GM18868 (cell line): ENCODE results near the gene AMIGO3.
"Not testable (repeated sequence)": the region's sequence is repeated elsewhere in the genome, so short reads cannot be mapped to it uniquely, and the experiment has no call there.

Experiments
- ATAC-seq: cut with Tn5 transposase; IDR thresholded peaks from one replicate; pipeline ENCODE4 v1.9.1; 2021; ENCODE audit warnings: mild to moderate bottlenecking, moderate library complexity; ENCODE audit not compliant: unreplicated experiment

Gene AMIGO3

DNA sequence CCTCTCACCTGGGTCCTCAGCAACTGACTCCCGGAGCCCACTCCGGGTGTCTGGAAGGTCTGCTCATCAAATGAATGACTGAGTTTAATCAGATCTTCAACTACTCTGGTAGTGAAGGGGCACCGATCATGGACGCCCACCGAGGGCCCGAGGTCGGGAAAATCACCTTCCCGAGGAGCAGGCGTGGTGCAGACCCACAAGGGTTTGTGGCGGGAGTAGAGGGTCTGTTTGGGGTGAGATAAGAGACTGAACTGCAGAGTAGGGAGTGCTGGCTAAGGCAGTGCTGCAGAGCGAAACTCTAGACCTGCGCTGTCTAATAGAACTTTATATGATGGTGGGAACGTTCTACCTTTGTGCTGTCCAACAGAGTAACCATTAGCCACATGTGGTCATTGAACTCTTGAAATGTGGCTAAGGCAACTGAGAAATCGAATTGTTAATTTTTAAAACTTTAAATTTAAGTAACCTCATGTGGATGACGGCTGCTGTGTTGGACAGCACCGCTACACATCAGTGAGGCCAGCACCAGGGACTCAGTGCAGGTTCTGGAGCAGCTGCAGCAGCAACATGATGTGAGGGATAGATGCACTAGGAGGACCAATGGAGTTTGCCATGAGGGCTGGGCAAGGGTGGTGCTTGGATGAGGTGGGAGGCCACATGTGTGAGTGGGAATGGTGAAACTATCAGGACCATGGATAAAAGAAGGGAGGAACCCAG lies 29.4 kb downstream of the AMIGO3 start:
- peak; percentile 5 for ATAC-seq

DNA sequence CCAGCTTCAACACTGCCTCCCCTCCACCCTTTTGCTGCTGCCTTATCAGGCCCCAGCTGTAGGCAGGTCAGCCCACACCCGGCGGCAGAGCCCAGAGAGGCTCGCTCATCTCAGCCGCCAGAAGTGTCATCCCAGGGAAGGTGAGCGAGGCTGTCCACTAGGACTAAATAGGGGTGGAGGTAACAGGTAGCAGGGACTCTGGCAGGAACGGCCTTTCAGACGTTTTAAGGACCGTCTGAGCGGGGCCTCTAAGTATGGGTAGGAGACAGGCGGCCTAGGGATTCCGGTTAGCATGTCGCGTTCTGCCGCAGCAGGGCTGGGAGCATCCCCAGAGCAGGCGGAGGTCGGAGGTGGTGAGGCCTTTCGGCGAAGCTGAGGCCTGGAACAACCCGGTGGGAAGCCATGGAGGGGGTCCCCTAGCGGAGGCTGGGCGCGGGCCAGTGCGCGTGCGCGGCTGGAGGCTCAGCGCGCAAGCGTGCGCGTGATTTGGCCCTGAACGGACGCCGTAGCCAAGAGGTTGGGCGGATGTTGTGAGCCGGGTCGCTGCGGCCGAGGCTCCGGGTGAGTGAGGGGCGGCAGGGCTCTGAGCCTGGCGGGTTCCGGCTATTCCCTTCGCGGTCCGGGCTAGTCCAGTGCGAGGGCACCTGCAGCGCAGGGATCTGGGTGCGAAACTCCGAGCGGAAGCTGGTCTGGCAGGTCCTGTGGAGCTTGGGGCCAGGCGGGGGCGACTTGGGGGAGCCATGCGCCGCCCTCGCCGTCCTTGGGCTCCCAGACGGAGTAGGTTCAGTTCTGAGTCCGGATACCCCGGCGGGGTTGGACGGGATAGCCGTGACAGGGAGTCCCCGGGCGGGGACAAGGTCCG lies 30.2 kb downstream of the AMIGO3 start, which contains the start of the genes MST1 and RNF123:
TSS of gene MST1 (minus strand) at position 429 of the 862 bp plus-strand sequence. CDS start 783 bp downstream, outside the sequence.
TSS of gene RNF123 (plus strand) at position 512 of the 862 bp plus-strand sequence. CDS start 1,609 bp downstream, outside the sequence.
- peak; percentile 59 for ATAC-seq

DNA sequence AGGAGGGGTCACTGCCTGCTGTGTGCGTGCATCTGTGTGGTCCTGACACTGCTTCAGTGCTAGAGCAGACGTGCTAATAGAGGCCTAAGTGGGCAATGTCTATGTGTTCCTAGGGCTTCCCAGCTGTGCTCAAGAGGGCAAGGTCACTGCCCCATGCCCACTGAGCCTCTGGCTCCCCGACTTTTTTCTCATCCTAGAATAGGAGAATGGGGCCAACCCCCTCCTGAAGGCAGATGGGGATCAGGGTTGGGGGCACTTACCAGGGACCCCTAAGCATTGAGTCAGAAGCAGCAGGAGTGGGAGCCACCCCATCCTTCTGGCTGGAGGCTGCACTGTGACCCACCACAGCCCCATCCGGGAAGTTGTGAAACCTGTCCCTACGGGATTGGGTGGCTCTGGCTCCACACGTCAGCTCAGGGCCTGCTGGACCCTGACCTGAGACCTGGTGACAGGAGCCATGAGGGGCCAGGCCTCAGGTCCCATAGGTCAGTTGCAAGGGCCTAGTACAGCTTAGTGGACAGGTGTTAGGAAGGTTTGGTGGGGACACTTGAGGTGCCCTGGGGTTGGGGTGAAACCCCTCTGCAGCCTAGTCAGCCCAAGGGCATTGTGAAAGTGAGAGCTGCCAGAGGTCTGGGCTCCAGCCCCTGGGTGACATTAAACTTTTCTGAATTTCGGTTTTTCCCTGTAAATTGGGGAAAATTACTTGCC lies 31.0 kb downstream of the AMIGO3 start:
- ATAC-seq: not testable (repeated sequence)

DNA sequence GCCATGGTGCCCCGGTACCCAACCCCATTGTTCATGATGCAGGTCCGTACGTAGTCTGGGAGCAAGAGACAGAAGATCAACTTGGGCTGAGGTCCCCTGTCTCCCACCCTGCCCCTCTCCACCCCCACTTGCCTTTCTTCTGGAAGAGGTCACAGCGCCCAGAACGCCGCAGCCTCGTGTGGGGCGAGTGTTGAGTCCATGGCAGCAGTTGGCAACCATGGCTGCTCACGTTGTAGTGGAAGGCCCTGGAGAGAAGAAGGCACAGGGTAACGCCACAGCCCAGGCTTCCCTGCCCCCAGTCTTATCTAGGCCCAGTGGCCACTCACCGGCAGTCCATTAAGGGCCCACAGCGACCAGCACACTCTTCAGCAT lies 32.1 kb downstream of the AMIGO3 start:
- ATAC-seq: not testable (repeated sequence)

DNA sequence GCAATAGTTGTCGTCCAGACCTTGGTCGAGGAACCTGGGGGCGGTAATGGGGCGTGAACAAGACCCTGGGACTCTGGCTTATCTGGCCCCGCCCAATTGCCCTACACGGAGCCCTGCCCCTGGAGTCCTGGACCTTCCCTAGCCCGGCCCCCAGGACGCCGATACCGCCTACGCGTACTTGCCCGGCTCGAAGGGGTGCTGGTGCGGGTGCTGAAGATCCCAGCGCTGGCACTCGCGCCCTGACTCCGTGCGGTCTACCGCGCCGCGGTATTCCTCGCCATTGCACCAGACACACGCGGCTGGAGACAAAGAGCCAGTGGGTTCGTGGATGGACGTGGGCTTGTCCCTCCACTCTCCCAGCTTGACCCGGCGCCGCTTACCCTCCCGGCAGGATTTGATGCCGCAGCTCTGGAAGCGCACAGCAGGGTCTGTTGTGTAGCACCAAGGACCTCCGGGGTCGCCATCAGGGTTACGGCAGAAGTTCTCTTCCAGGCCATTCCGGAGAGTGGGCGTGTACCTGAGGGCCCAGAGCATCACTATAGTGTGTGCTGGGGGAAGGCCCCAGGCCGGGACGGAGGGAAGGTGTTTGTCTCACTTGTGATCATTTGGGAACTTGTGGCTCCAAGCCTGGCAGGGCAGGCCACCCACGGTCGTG lies 32.6 kb downstream of the AMIGO3 start:
- ATAC-seq: not testable (repeated sequence)

DNA sequence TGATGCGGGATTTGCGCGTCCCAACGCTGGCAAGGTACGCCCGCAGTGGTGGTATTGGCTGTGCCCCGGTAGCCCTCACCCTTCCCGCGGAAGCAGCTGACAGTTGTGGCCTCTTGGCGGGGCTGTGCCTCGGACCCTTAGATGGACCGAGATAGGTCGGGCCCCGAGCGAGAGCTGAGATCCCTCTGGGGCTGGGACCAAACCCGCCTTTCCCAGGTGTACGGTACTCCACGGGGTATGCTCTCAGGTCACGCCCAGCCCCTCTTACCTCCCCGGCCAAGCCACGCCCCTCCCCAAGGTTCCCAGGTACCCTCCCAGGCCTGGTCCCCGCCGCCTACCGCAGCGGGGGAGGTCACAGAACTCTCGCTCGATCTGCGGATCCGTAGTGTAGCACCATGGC lies 33.1 kb downstream of the AMIGO3 start:
- ATAC-seq: not testable (repeated sequence)

DNA sequence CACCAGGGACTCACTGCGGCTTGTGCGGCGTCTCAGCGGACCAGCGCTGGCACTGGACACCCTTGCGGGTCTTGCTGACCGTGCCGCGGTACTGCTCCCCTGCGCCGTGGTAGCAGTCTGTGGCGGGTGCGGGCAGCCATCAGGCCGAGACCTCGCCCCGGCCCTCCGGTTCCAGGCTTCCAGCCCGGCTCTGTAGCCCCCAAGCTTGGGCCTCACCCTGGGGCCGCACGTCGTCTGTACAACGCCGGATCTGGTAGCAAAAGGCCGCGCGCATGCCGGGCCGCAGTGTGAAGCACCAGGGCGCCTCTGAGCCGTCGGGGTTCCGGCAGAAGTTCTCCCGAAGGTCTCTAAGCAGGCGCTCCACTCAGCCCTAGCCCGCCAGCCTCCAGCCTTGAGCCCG lies 33.6 kb downstream of the AMIGO3 start:
- not testable (repeated sequence) for ATAC-seq

DNA sequence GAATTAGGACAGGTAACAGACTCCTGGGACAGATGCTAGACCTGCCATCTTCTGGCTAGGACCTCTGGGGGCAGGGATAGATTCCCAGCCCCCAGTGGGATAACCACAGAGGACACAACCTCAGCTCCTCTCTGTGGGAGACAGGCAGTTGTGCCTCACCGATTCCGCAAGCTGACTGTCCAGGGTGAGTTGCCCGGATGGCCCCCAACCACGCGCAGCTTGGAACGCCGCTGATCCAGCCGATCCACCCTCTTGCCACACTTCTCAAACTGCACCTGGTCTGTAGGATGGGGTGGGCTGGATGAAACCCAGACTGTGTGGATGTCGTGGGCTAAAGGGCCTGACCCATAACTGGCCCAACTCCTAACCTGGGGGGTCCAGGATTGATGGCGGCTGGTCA lies 34.4 kb downstream of the AMIGO3 start:
- ATAC-seq: not testable (repeated sequence)

DNA sequence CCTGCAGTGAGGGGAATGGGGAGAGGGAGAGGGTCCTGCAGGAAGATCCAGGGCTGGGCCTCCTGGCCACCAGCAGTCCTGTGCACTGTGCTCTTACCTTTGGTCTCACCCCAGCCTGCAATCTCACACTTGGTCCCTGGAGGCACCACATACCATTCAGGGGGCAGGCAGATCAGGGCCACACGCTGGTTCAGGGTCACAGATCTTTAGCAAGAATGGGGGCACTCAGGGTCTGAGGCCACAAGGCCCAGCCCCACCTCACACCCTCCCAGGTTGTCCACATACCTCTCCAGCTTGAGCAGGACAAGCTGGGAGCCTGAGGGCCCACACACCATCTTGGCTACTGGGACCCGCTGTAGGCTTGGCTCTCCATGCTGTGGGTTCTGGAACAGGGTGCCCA lies 35.0 kb downstream of the AMIGO3 start:
- ATAC-seq: not testable (repeated sequence)

DNA sequence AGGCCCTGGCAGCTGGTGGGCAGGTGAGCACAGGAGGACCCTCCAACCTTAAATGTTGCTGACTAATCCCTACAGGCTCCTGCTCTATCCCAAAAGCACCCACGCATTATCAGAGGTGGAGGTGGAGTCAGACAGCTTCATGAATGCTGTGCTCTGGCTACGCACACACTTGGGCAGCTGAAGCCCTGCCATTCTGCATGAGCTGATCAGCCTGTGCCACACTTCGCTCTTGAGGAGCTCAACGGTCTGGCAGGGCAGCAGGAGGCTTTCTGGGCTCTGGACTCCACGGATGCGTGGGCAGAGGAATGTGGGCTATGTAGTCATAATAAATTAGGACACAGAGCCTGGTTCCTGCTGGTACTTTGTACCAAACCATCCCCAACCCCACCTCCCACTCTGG lies 36.3 kb downstream of the AMIGO3 start:
- ATAC-seq: no peak

DNA sequence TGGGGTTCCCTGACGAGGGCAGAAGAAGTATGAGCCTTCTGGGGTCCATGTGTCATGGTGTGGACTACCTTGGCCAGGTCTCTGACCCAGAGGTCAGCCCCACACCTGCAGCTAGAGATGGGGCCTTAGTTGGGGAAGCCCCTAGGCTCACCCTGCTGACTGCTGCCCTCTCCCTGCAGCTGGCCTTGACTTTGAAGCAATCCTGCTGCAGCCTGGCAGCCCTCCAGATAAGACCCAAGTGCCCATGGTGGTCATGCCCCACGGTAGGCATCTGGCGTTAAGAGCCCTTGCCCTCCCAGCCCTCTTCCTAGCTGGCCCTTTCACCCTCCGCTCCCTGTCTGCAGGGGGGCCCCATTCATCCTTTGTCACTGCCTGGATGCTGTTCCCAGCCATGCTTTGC lies 37.9 kb downstream of the AMIGO3 start:
- no peak for ATAC-seq

DNA sequence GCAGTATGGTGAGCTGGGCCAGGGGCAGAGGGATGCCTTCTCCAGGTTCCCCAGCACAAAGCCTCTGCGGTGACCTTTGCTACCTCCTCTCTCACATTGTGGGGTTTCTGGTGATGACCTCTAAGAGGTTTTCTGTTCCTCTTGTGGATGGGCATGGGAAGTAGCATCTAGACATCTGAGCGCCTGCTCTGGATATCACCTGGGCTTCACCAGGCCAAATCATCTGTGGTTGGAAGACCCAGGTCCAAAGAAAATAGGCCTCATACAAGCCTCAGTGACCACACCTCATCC lies 38.3 kb downstream of the AMIGO3 start:
- no peak for ATAC-seq

DNA sequence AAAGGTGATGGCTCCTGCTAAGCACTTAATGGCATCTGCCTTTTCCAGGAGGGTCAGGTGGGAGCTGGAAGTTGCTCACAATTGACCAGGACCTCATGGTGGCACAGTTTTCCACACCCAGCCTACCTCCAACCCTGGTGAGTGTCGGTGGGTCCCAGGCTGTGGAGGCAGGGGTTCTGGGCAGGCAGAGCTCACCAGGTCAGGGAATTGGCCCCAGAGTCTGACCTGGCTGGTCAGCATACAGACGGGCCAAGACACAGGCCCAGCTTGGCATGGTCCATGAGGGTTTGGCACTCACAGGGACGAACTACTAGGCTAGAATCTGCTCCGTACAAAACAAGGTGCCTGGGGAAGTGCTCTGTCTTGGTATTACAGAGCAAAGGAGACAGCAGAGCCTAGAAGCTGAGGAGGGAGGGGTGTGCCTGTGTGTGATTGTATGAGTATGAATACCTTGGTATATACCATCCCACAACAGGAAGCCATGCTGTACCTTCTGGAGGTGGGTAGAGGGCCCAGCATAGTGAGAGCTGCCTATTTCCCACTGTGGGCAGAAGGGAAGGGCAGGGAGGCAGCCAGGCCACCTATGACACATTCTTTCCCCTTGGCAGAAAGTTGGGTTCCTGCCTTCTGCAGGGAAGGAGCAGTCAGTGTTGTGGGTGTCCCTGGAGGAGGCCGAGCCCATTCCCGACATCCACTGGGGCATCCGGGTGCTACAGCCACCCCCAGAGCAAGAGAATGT lies 38.8 kb downstream of the AMIGO3 start:
- ATAC-seq: no peak

DNA sequence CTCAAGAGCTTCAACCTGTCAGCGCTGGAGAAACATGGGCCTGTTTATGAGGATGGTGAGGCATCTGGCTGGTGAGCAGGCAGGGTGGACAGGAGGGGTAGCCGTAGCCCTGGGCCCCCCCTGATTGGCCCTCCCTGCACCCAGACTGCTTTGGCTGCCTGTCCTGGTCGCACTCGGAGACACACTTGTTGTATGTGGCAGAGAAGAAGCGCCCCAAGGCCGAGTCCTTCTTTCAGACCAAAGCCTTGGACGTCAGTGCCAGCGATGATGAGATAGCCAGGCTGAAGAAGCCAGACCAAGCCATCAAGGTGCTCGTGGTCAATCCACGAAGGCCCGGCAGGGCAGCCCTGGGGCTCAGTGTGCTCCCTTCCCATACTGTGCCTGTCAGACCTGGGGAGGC lies 43.6 kb downstream of the AMIGO3 start:
- ATAC-seq: no peak

DNA sequence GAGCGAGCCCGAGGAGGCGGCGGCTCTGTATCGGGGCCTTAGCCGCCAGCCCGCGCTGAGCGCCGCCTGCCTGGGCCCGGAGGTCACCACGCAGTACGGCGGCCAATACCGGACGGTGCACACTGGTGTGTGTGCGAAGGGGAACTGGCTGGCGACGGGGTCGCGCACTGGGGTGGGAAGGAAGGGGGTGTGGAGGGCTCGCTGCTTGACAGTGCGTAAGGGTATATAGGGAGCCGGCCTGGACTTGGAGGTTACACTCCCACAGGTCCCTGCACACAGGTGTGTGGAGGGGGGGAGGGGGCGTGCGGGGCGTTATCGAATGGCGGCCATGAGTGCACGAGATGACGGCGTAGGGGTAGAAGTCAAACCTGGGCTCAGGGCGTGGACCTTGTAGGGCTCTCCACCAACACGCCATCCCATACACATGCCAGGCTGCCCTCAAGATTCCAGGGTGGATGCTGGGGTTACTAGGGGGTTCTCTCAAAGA lies 44.9 kb downstream of the AMIGO3 start:
- ATAC-seq: peak; percentile 18

DNA sequence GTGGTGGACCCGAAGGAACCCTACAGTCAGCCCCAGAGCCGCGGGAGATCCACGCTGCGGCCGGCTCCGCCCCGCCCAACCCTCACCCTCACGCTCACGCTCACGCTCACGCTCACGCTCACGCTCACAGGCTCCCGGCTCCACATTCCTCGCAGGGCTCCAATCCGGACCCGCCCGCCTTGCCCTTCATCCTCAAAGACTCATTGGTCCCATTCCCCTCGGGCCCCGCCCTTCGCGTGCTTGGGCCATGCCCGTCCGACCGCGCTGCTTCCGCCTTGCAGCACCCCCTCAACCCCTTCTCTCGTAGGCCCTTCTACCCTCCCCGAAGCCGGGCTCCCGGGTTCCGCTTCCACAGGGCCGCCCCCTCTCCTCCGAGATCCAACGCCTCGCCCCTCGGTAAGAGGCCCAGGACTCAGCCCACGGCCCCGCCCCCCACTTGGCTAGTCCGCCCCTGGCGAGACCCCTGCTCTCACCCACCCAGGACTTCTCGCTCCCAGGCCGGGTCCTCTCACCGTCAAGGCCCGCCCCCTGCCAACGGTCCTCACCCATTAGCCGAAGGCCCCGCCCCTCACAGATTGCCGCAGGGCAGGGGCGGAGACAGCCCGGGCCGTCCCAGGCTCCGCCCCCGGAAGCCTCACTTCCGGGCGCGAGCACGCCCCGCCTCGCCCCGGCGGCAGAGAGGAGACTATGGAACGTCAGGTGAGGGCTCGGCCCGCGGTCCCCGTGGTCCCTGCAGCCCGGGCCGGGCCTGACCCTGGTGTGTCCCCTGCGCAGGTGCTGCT lies 45.6 kb downstream of the AMIGO3 start, which contains the start of gene APEH:
TSS of gene APEH (plus strand) at position 637 of the 782 bp plus-strand sequence. CDS start at position 688, 51 bp downstream.
- ATAC-seq: peak; percentile 81

DNA sequence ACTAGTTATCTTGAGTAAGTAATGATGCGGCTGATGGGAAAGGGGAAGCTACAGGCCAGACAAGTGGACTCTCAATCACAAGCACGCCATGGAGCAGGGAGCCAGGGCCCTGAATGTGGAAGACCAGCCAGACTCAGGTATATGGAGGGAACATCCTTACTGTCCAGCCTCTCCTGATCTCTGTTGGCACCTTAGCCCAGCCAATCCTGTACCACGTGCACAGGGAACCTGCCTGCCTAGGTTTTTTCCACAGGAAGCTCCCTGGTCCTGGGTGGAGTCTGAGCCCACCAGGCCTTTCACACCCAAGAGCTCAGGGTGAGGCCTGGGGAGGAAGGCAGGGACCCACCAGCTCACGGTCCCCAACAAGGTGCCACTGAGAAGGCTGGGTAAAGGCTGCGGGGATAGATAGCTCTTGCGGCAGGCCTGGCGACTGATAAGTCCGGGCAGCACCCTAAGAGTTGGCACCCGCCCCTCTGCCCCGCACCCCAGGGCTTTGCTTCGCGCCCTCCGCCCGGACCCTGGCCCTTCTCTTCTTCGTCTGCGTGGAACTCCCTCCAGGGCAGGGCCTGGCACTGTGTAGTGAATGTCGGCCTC lies 46.3 kb downstream of the AMIGO3 start:
- no peak for ATAC-seq

DNA sequence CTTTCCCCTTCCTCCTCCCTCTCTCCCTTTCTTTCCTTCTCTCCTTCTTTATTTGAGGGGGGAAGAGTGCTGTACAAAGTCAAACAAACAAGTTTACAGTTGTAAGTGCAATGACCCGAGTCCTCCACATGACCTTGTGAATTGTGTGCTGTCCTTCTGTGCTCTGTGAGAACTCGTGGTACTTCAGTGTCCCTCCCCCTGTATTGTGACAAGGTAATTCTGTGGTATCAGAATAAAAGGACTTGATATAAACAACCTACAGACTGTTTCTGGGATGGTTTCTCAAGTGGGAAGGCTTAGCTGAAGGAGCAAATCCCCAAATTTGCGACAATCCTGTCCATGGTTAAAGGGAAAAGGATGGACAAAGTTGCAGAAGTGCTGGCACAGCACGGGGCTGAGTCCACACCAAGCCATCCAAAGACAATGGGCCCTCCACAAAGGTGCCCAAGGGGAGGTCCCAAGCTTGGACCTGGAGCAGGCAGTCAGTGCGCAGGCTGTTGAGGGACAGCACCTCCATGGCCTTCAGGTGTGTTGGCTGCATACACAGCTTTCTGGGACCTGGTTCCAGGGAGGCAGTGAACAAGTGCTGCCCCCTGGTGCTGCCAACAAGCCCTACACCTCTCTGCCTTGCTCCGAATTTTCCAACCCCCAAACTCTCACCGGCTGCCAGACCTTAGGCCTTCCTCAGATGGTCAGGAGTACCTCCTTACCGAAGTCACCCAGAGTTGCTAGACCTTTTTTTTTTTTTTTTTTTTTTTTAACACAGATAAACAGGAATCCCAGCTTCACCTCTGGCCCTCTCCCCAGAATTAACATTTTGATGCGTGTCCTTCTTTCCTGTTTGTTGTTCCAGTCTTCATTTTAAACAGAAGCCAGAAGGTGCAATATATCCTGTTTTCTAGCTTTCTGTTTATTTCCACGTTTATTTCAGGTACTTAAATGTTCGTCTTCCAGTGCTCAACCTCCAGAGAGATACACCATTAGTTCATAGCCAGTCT lies 47.9 kb downstream of the AMIGO3 start:
- ATAC-seq: no peak
